Right lobe of liver (tissue), 6 donors: ENCODE measurements around the gene SNRNP200. TPM values are rescaled to one million over a fixed set of nuclear protein-coding genes. Genes with fewer than 3 reads are reported as not detected.

Experiments
- ATAC-seq, 4 donors: fragments of 200-7000 bp; cut with Tn5 transposase; one replicate each; pipeline ENCODE4 v1.9.1; 2020; ENCODE audit warnings: mild to moderate bottlenecking in 4 of 4, moderate library complexity in 4 of 4
- DNase-seq, 3 donors: peaks; one replicate each; pipeline ENCODE4 v3.0.0-alpha.2; 2020
- H3K27ac ChIP-seq, 3 donors: fragments of 200-600 bp; one replicate each; pipeline ENCODE4 v1.8.0; 2022
- H3K27me3 ChIP-seq, 2 donors: fragments of 200-600 bp; one replicate each; pipeline ENCODE4 v1.8.0; 2022
- H3K36me3 ChIP-seq, 4 donors: fragments of 200-600 bp; sonication (generic) in 1 of 4; one replicate each; pipeline versions ENCODE4 v1.5.1 to v1.8.0; 2017 to 2022; ENCODE audit warnings: control low read depth in 1 of 4
- H3K4me1 ChIP-seq, 4 donors: fragments of 200-600 bp; sonication (generic) in 1 of 4; one replicate each; pipeline versions ENCODE4 v1.5.1 to v1.8.0; 2017 to 2022; ENCODE audit warnings: control low read depth in 1 of 4
- H3K4me3 ChIP-seq, 3 donors: fragments of 200-600 bp; one replicate each; pipeline ENCODE4 v1.8.0; 2022
- H3K9me3 ChIP-seq, 4 donors: fragments of 200-600 bp; sonication (generic) in 1 of 4; one replicate each; pipeline versions ENCODE4 v1.5.1 to v1.8.0; 2017 to 2022; ENCODE audit warnings: control low read depth in 1 of 4
- CTCF ChIP-seq, 4 donors: fragments of 200-600 bp in 3 of 4; fragments of 450-650 bp in 1 of 4; IDR thresholded peaks; one replicate each; pipeline versions ENCODE4 v1.5.1 to v1.8.0; 2016 to 2022; ENCODE audit warnings: antibody characterized with exemption in 4 of 4, mild to moderate bottlenecking in 2 of 4
- POLR2A ChIP-seq: fragments of 450-650 bp; IDR thresholded peaks from one replicate; pipeline ENCODE4 v1.6.1; 2017; ENCODE audit warnings: antibody characterized with exemption, mild to moderate bottlenecking
- WGBS: methylation state at CpG from one replicate; pipeline ENCODE4 v1.1.6; 2018; ENCODE audit warnings: low coverage, low lambda C conversion rate; ENCODE audit not compliant: insufficient coverage; ENCODE audit errors: missing lambda C conversion rate; 5-methylcytosine and 5-hydroxymethylcytosine counted together
- intact Hi-C, 2 donors: fragments of 100-400 bp; cut with DNase I; formaldehyde crosslinking; loops; one replicate each; pipeline versions ENCODE4 v1.11.2 to v1.14.1; 2022
- total RNA-seq, 6 experiments: library from RNA; depleted of rRNA in 2 of 6; stranded (reverse); fragments of >200 nt in 2 of 6; fragmentation: NEBNext Ultra II Directional in 3 of 6; extraction: Animal tissue kit (Norgen Biotek cat#: 25700) in 3 of 6; gene quantifications; one replicate each; pipeline versions ENCODE4 v1.1.0 to v1.2.4, GENCODE V29; 2016 to 2023
- donor health status: DM: no; HTN: yes; CAD: no.
- donor health status: DM: no; HTN: no; CAD: no.
- donor health status: DM: no; HTN: no; CAD: no.
- donor health status: DM: no; HTN: yes; CAD: no.
- donor health status: DM: no; HTN: yes; CAD: no.

Gene SNRNP200
- total RNA-seq, 6 experiments from 2014 or later, result 43.6 to 52.5 (median 46.8) TPM

GRCh38 chr2:96341641-96342040, 36.3 kb upstream of the SNRNP200 start:
- no peak for ATAC-seq
- Histone ChIP-seq H3K4me1 (no peaks in the 10 kb centered on the region), H3K4me3 (no peak overlapping the region), H3K27me3 (no peaks in the 10 kb centered on the region), H3K9me3 (no peaks in the 10 kb centered on the region), H3K36me3 (no peaks in the 10 kb centered on the region), H3K27ac (no peak overlapping the region)
- no peak for DNase-seq
- intact Hi-C loops, result no loop called here
- WGBS, result 88% methylated on average over 9 of the region's 14 CpGs
- TF ChIP-seq POLR2A, result no peak
- TF ChIP-seq CTCF (IDR thresholded peaks at IDR 0.05), result no peak

GRCh38 chr2:96340493-96341414, 35.4 kb upstream of the SNRNP200 start:
- Histone ChIP-seq H3K4me1 (no peaks in the 10 kb centered on the region), H3K36me3 (no peaks in the 10 kb centered on the region), H3K27ac (no peak overlapping the region), H3K27me3 (no peaks in the 10 kb centered on the region), H3K4me3 (no peak overlapping the region), H3K9me3 (no peaks in the 10 kb centered on the region)
- intact Hi-C loops, result no loop called here
- DNase-seq (no peak), ATAC-seq (no peak)
- TF ChIP-seq POLR2A, result no peak
- TF ChIP-seq CTCF (IDR thresholded peaks at IDR 0.05), result no peak
- WGBS, result 93% methylated on average over 9 of the region's 9 CpGs

- Histone ChIP-seq H3K27ac (no peak overlapping the region), H3K36me3 (no peaks in the 10 kb centered on the region), H3K4me1 (peaks cover 0 to 6% (median 2%) of the 10 kb centered on the region in 4 donors), H3K9me3 (no peaks in the 10 kb centered on the region), H3K27me3 (no peaks in the 10 kb centered on the region), H3K4me3 (no peak overlapping the region)
- DNase-seq, result no peak
- TF ChIP-seq CTCF (IDR thresholded peaks at IDR 0.05), result no peak
- no peak for TF ChIP-seq POLR2A
- intact Hi-C loops, result no loop called here
- no peak for ATAC-seq
- 69% methylated on average over 3 of the region's 3 CpGs for WGBS
These were observed 31.5 kb upstream of the SNRNP200 start for GRCh38 chr2:96336873-96337272.

- DNase-seq (no peak), ATAC-seq (no peak)
- intact Hi-C loops, result no loop called here
- Histone ChIP-seq H3K4me1 (peaks cover 0 to 6% (median 2%) of the 10 kb centered on the region in 4 donors), H3K9me3 (no peaks in the 10 kb centered on the region), H3K27ac (peak overlapping the region in 1 of 3 donors; percentile 90), H3K4me3 (peak overlapping the region; percentile 57 to 73 (median 71)), H3K36me3 (no peaks in the 10 kb centered on the region), H3K27me3 (no peaks in the 10 kb centered on the region)
- no peak for TF ChIP-seq POLR2A
- TF ChIP-seq CTCF (IDR thresholded peaks at IDR 0.05), result no peak
- 28% methylated on average over 10 of the region's 15 CpGs for WGBS
These were observed 30.9 kb upstream of the SNRNP200 start for GRCh38 chr2:96336104-96336775.
